PC-3 (cell line): ENCODE results near the gene HNRNPH2. TPM values are rescaled to one million over a fixed set of nuclear protein-coding genes. Genes with fewer than 3 reads are reported as not detected.

ENCODE experiments used
- ATAC-seq: fragments of 200-7000 bp; cut with Tn5 transposase; 2 replicates; pipeline ENCODE4 v1.9.1; 2020; ENCODE audit warnings: mild to moderate bottlenecking, moderate library complexity
- BruUV-seq: library from RNA; stranded (reverse); fragments of 400-500 nt; replicated peaks from 2 replicates; lab custom pipeline; 2021; lab: Mats Ljungman, UMichigan
- CTCF ChIA-PET: fragments of 300-600 bp; sonication (Branson Sonifier 250); formaldehyde crosslinking; loops from one replicate; lab custom pipeline; 2022; ENCODE audit warnings: antibody characterized with exemption; lab: Charles Lee
- POLR2A ChIA-PET: fragments of 300-600 bp; sonication (Branson Sonifier 250); formaldehyde crosslinking; loops from one replicate; lab custom pipeline; 2022; ENCODE audit warnings: antibody characterized with exemption; ENCODE audit not compliant: unreplicated experiment; lab: Charles Lee
- DNase-seq: peaks from one replicate; pipeline ENCODE4 v3.0.0-alpha.2; 2015
- H2AFZ ChIP-seq: fragments of 300-600 bp; sonication (generic); 2 replicates; pipeline ENCODE4 v1.6.0; 2016; ENCODE audit warnings: antibody characterized with exemption, low read length
- H3F3A ChIP-seq: fragments of 300-600 bp; sonication (generic); one replicate; pipeline ENCODE4 v1.6.0; 2017; ENCODE audit warnings: antibody characterized with exemption, low read length, control low read depth, mild to moderate bottlenecking; ENCODE audit not compliant: unreplicated experiment
- H3K27ac ChIP-seq: fragments of 300-600 bp; sonication (generic); 2 replicates; pipeline ENCODE4 v1.5.1; 2016; ENCODE audit warnings: mild to moderate bottlenecking, low read length
- H3K27me3 ChIP-seq: fragments of 300-600 bp; sonication (generic); 2 replicates; pipeline ENCODE4 v1.6.1; 2016; ENCODE audit warnings: low read length, mixed read lengths
- H3K36me3 ChIP-seq: fragments of 300-600 bp; sonication (generic); 2 replicates; pipeline ENCODE4 v1.6.1; 2016; ENCODE audit warnings: low read depth, mixed run types, low read length, mixed read lengths
- H3K4me1 ChIP-seq: fragments of 300-600 bp; sonication (generic); 2 replicates; pipeline ENCODE4 v1.5.1; 2016; ENCODE audit warnings: low read length; ENCODE audit not compliant: insufficient read depth
- H3K4me2 ChIP-seq: fragments of 300-600 bp; sonication (generic); 2 replicates; pipeline ENCODE4 v1.6.0; 2016; ENCODE audit warnings: low read length
- H3K4me3 ChIP-seq: fragments of 300-600 bp; sonication (generic); 2 replicates; pipeline ENCODE4 v1.5.1; 2016; ENCODE audit warnings: mild to moderate bottlenecking, low read length, mixed read lengths
- H3K79me2 ChIP-seq: fragments of 300-600 bp; sonication (generic); 2 replicates; pipeline ENCODE4 v1.6.1; 2017; ENCODE audit warnings: low read length, mixed read lengths
- H3K9ac ChIP-seq: fragments of 300-600 bp; sonication (generic); 2 replicates; pipeline ENCODE4 v1.6.0; 2016; ENCODE audit warnings: mild to moderate bottlenecking, low read length
- H3K9me2 ChIP-seq: fragments of 300-600 bp; sonication (generic); replicated peaks from 2 replicates; pipeline ENCODE4 v1.6.1; 2016; ENCODE audit warnings: mixed run types, low read length, mixed read lengths
- H3K9me3 ChIP-seq: fragments of 300-600 bp; sonication (generic); 2 replicates; pipeline ENCODE4 v1.6.1; 2016; ENCODE audit warnings: low read length, mixed read lengths
- H4K20me1 ChIP-seq: fragments of 300-600 bp; sonication (generic); 2 replicates; pipeline ENCODE4 v1.6.1; 2016; ENCODE audit warnings: low read length, mixed read lengths
- EZH2 ChIP-seq: fragments of 300-600 bp; sonication (generic); IDR thresholded peaks from one replicate; pipeline ENCODE4 v1.6.1; 2017; ENCODE audit warnings: antibody characterized with exemption, mild to moderate bottlenecking, low read length; ENCODE audit not compliant: unreplicated experiment
- EZH2phosphoT487 ChIP-seq: fragments of 300-600 bp; sonication (generic); IDR thresholded peaks from 2 replicates; pipeline ENCODE4 v1.6.1; 2018; ENCODE audit warnings: mild to moderate bottlenecking, antibody characterized with exemption, low read length, borderline replicate concordance
- intact Hi-C: fragments of 100-400 bp; cut with micrococcal nuclease; formaldehyde crosslinking; loops from 2 replicates; pipeline ENCODE4 v1.9.0; 2023
- total RNA-seq: library from RNA; depleted of rRNA; stranded (reverse); fragments of >200 nt; gene quantifications from 2 replicates; pipeline ENCODE4 v1.2.3, GENCODE V29; 2014
- TF ChIP-seq, protein P1 (sequence below): fragments of 300-600 bp; sonication (generic); conservative IDR thresholded peaks from 2 replicates; pipeline ENCODE4 v1.5.1; 2017; ENCODE audit warnings: antibody characterized with exemption, low read depth, mild to moderate bottlenecking, low read length

The HNRNPH2 gene
- total RNA-seq, 1 experiment from 2014 or later: 54.8 TPM

DNA sequence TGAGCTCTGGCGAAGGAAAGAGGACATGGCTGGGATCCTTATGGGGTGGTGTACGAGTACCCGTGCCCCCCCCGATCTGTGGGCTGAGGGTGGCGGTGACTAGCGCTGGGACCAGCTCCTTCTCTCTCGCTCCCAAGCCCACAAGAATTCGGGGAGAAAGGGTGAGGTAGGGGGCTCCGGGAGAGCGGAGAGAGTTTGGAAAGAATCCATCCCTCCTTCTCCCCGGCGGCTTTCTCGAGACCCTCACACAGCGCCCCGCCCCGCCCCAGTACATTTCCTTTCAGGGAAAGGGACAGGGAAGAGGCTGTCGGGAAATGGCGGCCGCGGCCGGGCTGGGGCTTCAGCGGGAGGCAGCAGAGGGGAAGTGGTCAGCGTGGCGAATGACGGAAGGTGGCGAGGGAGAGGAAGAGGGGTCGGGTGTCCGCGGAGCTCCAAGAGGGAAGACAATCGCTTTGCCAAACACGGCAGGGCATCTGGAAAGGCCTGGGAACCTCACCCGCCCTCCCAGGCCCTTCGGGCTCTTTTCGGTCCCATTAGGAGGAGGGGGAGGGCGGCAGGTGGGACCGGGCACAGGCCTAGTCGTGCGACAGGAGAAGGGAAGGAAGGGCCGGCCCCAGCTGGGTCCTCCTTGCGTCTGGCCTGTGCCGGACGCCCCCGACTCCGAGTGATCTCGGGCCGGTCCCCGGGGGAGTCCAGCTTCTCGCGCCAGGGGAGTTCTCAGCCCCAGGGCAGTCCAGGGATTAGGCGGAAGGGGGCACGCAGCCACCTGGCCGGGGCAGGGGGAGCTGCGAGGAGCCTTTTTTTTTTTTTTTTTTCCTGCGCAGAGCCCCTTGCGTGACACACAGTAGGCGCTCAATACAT lies 10.2 kb downstream of the HNRNPH2 start:
- H3K9ac ChIP-seq: no peak overlapping the region
- H3K79me2 ChIP-seq: no peaks in the 10 kb centered on the region
- no peak for DNase-seq
- POLR2A ChIA-PET: no interaction called here
- no peaks in the 10 kb centered on the region for H4K20me1 ChIP-seq
- no peaks in the 10 kb centered on the region for H3F3A ChIP-seq
- no peak overlapping the region for H2AFZ ChIP-seq
- CTCF ChIA-PET: no interaction called here
- no peaks in the 10 kb centered on the region for H3K9me2 ChIP-seq
- H3K4me3 ChIP-seq: no peak overlapping the region
- H3K9me3 ChIP-seq: no peaks in the 10 kb centered on the region
- ATAC-seq: no peak
- no peaks in the 10 kb centered on the region for H3K27me3 ChIP-seq
- no peaks in the 10 kb centered on the region for H3K36me3 ChIP-seq
- H3K4me1 ChIP-seq: no peaks in the 10 kb centered on the region
- no TSS peak for BruUV-seq
- TF ChIP-seq EZH2phosphoT487: no peak
- TF ChIP-seq, protein P1, sequence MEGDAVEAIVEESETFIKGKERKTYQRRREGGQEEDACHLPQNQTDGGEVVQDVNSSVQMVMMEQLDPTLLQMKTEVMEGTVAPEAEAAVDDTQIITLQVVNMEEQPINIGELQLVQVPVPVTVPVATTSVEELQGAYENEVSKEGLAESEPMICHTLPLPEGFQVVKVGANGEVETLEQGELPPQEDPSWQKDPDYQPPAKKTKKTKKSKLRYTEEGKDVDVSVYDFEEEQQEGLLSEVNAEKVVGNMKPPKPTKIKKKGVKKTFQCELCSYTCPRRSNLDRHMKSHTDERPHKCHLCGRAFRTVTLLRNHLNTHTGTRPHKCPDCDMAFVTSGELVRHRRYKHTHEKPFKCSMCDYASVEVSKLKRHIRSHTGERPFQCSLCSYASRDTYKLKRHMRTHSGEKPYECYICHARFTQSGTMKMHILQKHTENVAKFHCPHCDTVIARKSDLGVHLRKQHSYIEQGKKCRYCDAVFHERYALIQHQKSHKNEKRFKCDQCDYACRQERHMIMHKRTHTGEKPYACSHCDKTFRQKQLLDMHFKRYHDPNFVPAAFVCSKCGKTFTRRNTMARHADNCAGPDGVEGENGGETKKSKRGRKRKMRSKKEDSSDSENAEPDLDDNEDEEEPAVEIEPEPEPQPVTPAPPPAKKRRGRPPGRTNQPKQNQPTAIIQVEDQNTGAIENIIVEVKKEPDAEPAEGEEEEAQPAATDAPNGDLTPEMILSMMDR: no peak
- no peak for TF ChIP-seq EZH2
- no peak overlapping the region for H3K4me2 ChIP-seq
- intact Hi-C loops: loop anchor here (5.0 kb wide), 1 partner anchor 179 kb away; no protein-coding TSS in a partner anchor
- H3K27ac ChIP-seq: no peak overlapping the region

DNA sequence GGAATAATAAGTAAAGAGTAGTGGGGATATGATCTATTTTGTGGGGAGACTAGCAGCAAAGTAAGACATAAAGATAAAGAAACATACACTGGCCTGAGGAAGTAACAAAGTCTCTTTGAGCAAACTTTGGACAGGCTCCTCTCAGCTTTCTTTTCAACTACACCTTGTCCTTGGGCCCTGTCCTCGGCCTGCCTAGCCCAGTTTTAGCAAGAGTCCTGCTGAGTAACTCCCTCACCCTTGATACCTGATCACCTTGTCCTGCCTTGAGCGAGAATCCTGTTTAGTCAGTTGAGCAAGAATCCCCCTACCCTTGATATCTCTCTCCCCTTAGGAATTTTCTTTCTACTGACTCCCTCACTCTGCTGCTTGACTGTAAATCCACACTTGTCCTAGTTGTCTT lies 11.5 kb downstream of the HNRNPH2 start:
- BruUV-seq: no TSS peak
- Histone ChIP-seq H3K79me2 (no peaks in the 10 kb centered on the region), H3K27ac (no peak overlapping the region), H3K4me2 (no peak overlapping the region), H3K4me3 (no peak overlapping the region), H3K4me1 (no peaks in the 10 kb centered on the region), H4K20me1 (no peaks in the 10 kb centered on the region), H3F3A (no peaks in the 10 kb centered on the region), H3K9me2 (no peaks in the 10 kb centered on the region), H3K27me3 (no peaks in the 10 kb centered on the region), H3K9ac (no peak overlapping the region), H2AFZ (no peak overlapping the region), H3K36me3 (no peaks in the 10 kb centered on the region), H3K9me3 (no peaks in the 10 kb centered on the region)
- ATAC-seq (no peak), DNase-seq (no peak)
- POLR2A ChIA-PET: no interaction called here
- TF ChIP-seq, protein P1: no peak
- TF ChIP-seq EZH2 (no peak), EZH2phosphoT487 (no peak)
- CTCF ChIA-PET: no interaction called here
- intact Hi-C loops: loop anchor here (5.0 kb wide), 1 partner anchor 178 kb away; no protein-coding TSS in a partner anchor

DNA sequence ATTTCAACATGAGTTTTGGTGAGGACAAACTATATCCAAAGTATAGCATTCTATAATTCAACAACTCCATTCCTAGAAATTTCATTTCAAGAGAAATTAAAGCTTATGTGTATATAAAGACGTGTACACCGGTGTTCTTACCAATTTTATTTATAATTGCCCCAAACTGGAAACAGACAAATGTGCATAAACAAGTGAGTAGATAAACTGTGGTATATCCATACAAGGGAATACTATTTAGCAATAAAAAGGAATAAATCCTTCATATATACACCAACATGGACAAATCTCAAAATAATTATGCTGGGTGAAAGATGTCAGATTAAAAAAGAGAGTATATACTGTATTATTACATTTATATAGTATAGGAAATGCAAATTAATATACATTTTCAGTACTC lies 19.9 kb downstream of the HNRNPH2 start:
- BruUV-seq: no TSS peak
- ChIA-PET CTCF (no interaction called here), POLR2A (no interaction called here)
- ATAC-seq (no peak), DNase-seq (no peak)
- Histone ChIP-seq H3K4me3 (no peak overlapping the region), H3K4me2 (no peak overlapping the region), H3K9ac (no peak overlapping the region), H3K27ac (no peak overlapping the region), H3K9me3 (no peaks in the 10 kb centered on the region), H3K36me3 (no peaks in the 10 kb centered on the region), H3F3A (no peaks in the 10 kb centered on the region), H4K20me1 (no peaks in the 10 kb centered on the region), H3K4me1 (peaks cover 13% of the 10 kb centered on the region), H3K27me3 (no peaks in the 10 kb centered on the region), H3K9me2 (no peaks in the 10 kb centered on the region), H2AFZ (no peak overlapping the region), H3K79me2 (no peaks in the 10 kb centered on the region)
- TF ChIP-seq EZH2: no peak
- no peak for TF ChIP-seq EZH2phosphoT487
- TF ChIP-seq, protein P1: no peak
- intact Hi-C loops: no loop called here
